HG02973 (cell line): Measurements from ENCODE around the gene SH3PXD2A.

Experiments used
- ATAC-seq: cut with Tn5 transposase; IDR thresholded peaks from one replicate; pipeline ENCODE4 v1.9.1; 2021; ENCODE audit warnings: moderate library complexity; ENCODE audit not compliant: unreplicated experiment

Gene SH3PXD2A

GRCh38 chr10:103729851-103730250 is 125.5 kb downstream of the SH3PXD2A start:
- no peak for ATAC-seq

- no peak for ATAC-seq
These were observed 127.2 kb downstream of the SH3PXD2A start for GRCh38 chr10:103727991-103728689.

- no peak for ATAC-seq
These were observed 127.8 kb downstream of the SH3PXD2A start for GRCh38 chr10:103727546-103727963.

- ATAC-seq, result no peak
These were observed 128.7 kb downstream of the SH3PXD2A start for GRCh38 chr10:103726637-103727036.

GRCh38 chr10:103725242-103725641 is 130.1 kb downstream of the SH3PXD2A start:
- no peak for ATAC-seq

GRCh38 chr10:103724771-103725170 is 130.6 kb downstream of the SH3PXD2A start:
- ATAC-seq, result no peak

GRCh38 chr10:103724074-103724473 is 131.3 kb downstream of the SH3PXD2A start:
- no peak for ATAC-seq

- ATAC-seq, result no peak
These were observed 131.8 kb downstream of the SH3PXD2A start for GRCh38 chr10:103723557-103723956.

- no peak for ATAC-seq
These were observed 132.7 kb downstream of the SH3PXD2A start for GRCh38 chr10:103722632-103723031.

- no peak for ATAC-seq
These were observed 134.4 kb downstream of the SH3PXD2A start for GRCh38 chr10:103720964-103721335.

GRCh38 chr10:103720328-103720963 is 134.9 kb downstream of the SH3PXD2A start:
- no peak for ATAC-seq

- no peak for ATAC-seq
These were observed 136.3 kb downstream of the SH3PXD2A start for GRCh38 chr10:103719036-103719435.

- ATAC-seq, result no peak
These were observed 137.1 kb downstream of the SH3PXD2A start for GRCh38 chr10:103718247-103718620.

GRCh38 chr10:103717341-103718246 is 137.8 kb downstream of the SH3PXD2A start:
- no peak for ATAC-seq

- no peak for ATAC-seq
These were observed 138.9 kb downstream of the SH3PXD2A start for GRCh38 chr10:103716206-103717160.

GRCh38 chr10:103715430-103715829 is 139.9 kb downstream of the SH3PXD2A start:
- no peak for ATAC-seq

- no peak for ATAC-seq
These were observed 141.0 kb downstream of the SH3PXD2A start for GRCh38 chr10:103714232-103714891.

- ATAC-seq, result no peak
These were observed 141.7 kb downstream of the SH3PXD2A start for GRCh38 chr10:103713676-103714075.

GRCh38 chr10:103712898-103713498 is 142.4 kb downstream of the SH3PXD2A start:
- ATAC-seq, result no peak

- ATAC-seq, result no peak
These were observed 143.2 kb downstream of the SH3PXD2A start for GRCh38 chr10:103712146-103712545.
